OCI-LY3 (cell line): ENCODE data around the gene FABP1.

Experiments used
- H2AFZ ChIP-seq: fragments of 200-600, 300-600 bp; shearing (Covaris generic); 2 replicates; pipeline ENCODE4 v1.6.0; 2014; ENCODE audit warnings: antibody characterized with exemption, low read depth, low read length
- H3K27ac ChIP-seq: fragments of 200-600, 300-600 bp; sonication (generic); 2 replicates; pipeline ENCODE4 v1.5.1; 2014; ENCODE audit warnings: mild to moderate bottlenecking, low read length, moderate library complexity, mixed read lengths
- H3K27me3 ChIP-seq: fragments of 200-600, 300-600 bp; sonication (generic); 2 replicates; pipeline ENCODE4 v1.6.1; 2014; ENCODE audit warnings: low read depth, low read length, mixed read lengths
- H3K36me3 ChIP-seq: fragments of 200-600, 300-600 bp; sonication (generic); replicated peaks from 2 replicates; pipeline ENCODE3; 2014; ENCODE audit warnings: low read depth, low read length, mixed read lengths
- H3K4me1 ChIP-seq: fragments of 300-600, 200-600 bp; sonication (generic); 2 replicates; pipeline ENCODE4 v1.6.1; 2014; ENCODE audit warnings: low read length, mixed read lengths
- H3K4me2 ChIP-seq: fragments of 200-600, 300-600 bp; sonication (generic); 2 replicates; pipeline ENCODE4 v1.6.1; 2014; ENCODE audit warnings: low read length, mixed read lengths
- H3K4me3 ChIP-seq: fragments of 300-600, 200-600 bp; sonication (generic); 2 replicates; pipeline ENCODE4 v1.5.1; 2014; ENCODE audit warnings: antibody characterized with exemption, mild to moderate bottlenecking, low read length, moderate library complexity
- H3K79me2 ChIP-seq: fragments of 300-600, 200-600 bp; shearing (Covaris generic); 2 replicates; pipeline ENCODE4 v1.6.1; 2014; ENCODE audit warnings: mild to moderate bottlenecking, low read length, mixed read lengths
- H3K9ac ChIP-seq: fragments of 300-600, 200-600 bp; shearing (Covaris generic); 2 replicates; pipeline ENCODE4 v1.6.0; 2014; ENCODE audit warnings: mild to moderate bottlenecking, low read length, moderate library complexity
- H3K9me3 ChIP-seq: fragments of 200-600, 300-600 bp; shearing (Covaris generic); 2 replicates; pipeline ENCODE4 v1.6.1; 2014; ENCODE audit warnings: low read length, mixed read lengths; ENCODE audit not compliant: insufficient read depth
- H4K20me1 ChIP-seq: fragments of 200-600, 300-600 bp; sonication (generic); 2 replicates; pipeline ENCODE4 v1.6.1; 2016; ENCODE audit warnings: low read length, mixed read lengths; ENCODE audit not compliant: insufficient read depth
- EZH2phosphoT487 ChIP-seq: fragments of 200-600 bp; shearing (Covaris generic); IDR thresholded peaks from 2 replicates; pipeline ENCODE4 v1.6.1; 2018; ENCODE audit warnings: antibody characterized with exemption, mixed run types, low read depth
- TF ChIP-seq, protein P1 (sequence below): fragments of 200-600, 300-600 bp; sonication (generic); IDR thresholded peaks from 2 replicates; pipeline ENCODE4 v1.5.1; 2014; ENCODE audit warnings: antibody characterized with exemption, low read length, low read depth

FABP1 gene

GRCh38 chr2:88144914-88145497 is 17.1 kb upstream of the FABP1 start:
- H3K4me1 ChIP-seq = no peaks in the 10 kb centered on the region
- H3K4me3 ChIP-seq = no peak overlapping the region
- no peak overlapping the region for H3K27ac ChIP-seq
- H4K20me1 ChIP-seq = no peaks in the 10 kb centered on the region
- TF ChIP-seq, protein P1, sequence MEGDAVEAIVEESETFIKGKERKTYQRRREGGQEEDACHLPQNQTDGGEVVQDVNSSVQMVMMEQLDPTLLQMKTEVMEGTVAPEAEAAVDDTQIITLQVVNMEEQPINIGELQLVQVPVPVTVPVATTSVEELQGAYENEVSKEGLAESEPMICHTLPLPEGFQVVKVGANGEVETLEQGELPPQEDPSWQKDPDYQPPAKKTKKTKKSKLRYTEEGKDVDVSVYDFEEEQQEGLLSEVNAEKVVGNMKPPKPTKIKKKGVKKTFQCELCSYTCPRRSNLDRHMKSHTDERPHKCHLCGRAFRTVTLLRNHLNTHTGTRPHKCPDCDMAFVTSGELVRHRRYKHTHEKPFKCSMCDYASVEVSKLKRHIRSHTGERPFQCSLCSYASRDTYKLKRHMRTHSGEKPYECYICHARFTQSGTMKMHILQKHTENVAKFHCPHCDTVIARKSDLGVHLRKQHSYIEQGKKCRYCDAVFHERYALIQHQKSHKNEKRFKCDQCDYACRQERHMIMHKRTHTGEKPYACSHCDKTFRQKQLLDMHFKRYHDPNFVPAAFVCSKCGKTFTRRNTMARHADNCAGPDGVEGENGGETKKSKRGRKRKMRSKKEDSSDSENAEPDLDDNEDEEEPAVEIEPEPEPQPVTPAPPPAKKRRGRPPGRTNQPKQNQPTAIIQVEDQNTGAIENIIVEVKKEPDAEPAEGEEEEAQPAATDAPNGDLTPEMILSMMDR = no peak
- no peak for TF ChIP-seq EZH2phosphoT487
- H3K4me2 ChIP-seq = no peak overlapping the region
- peaks cover 8% of the 10 kb centered on the region; the same call in 1 of the 2 replicates for H3K9me3 ChIP-seq
- no peak overlapping the region for H2AFZ ChIP-seq
- H3K9ac ChIP-seq = no peak overlapping the region
- no peaks in the 10 kb centered on the region for H3K79me2 ChIP-seq
- peaks cover 8% of the 10 kb centered on the region; the same call in 1 of the 2 replicates for H3K27me3 ChIP-seq
- H3K36me3 ChIP-seq = no peaks in the 10 kb centered on the region

DNA sequence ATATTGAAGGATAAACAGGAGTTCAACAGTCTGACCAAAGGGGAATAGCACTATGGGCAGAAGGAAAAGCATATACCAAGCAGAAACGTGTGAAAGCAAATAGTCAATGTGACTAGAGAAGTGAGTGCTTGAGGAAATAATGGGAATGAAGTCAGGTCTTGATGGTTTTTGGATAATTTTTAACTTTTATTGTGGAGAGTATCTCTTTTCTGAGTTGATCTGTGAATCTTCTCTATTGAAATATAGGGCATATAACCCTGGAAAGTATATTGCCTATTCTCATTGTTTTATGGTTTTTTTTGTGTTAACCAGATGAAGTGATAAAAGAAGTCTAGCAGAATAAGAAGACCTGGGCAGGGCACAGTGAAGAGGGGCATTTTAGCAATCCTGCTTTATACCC is 16.4 kb upstream of the FABP1 start:
- no peak overlapping the region for H3K9ac ChIP-seq
- H3K4me3 ChIP-seq = no peak overlapping the region
- H3K27ac ChIP-seq = no peak overlapping the region
- H3K4me2 ChIP-seq = no peak overlapping the region
- no peak for TF ChIP-seq EZH2phosphoT487
- TF ChIP-seq, protein P1 = no peak
- peaks cover 14% of the 10 kb centered on the region; the same call in 1 of the 2 replicates for H3K27me3 ChIP-seq
- no peaks in the 10 kb centered on the region for H3K4me1 ChIP-seq
- H3K9me3 ChIP-seq = peaks cover 7% of the 10 kb centered on the region; the same call in 1 of the 2 replicates
- no peaks in the 10 kb centered on the region for H3K79me2 ChIP-seq
- no peak overlapping the region for H2AFZ ChIP-seq
- no peaks in the 10 kb centered on the region for H3K36me3 ChIP-seq
- H4K20me1 ChIP-seq = no peaks in the 10 kb centered on the region

DNA sequence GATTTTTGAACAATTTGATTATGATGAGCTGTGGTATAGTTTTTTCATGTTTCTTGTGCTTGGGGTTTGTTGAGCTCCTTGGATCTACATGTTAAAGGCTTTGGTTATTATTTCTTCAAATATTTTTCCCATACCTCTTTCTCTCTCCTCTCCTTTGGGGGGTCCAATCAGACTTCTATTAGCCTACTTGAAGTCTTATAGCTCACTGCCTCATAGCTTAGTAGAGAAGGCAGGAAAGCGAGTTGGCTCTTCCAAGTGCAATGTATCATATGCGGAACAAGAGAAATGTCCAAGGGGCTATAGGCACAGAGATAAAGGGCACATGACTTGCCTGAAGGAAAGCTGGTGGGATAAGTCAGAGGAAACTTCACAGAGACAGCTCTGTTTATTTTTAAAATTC is 14.1 kb upstream of the FABP1 start:
- no peaks in the 10 kb centered on the region for H3K9me3 ChIP-seq
- H2AFZ ChIP-seq = no peak overlapping the region
- no peak overlapping the region for H3K4me3 ChIP-seq
- H3K79me2 ChIP-seq = no peaks in the 10 kb centered on the region
- no peak overlapping the region for H3K27ac ChIP-seq
- H3K9ac ChIP-seq = no peak overlapping the region
- peaks cover 27% of the 10 kb centered on the region; the same call in 1 of the 2 replicates for H3K27me3 ChIP-seq
- H4K20me1 ChIP-seq = no peaks in the 10 kb centered on the region
- TF ChIP-seq, protein P1 = no peak
- no peak for TF ChIP-seq EZH2phosphoT487
- H3K4me1 ChIP-seq = no peaks in the 10 kb centered on the region
- H3K4me2 ChIP-seq = no peak overlapping the region
- H3K36me3 ChIP-seq = no peaks in the 10 kb centered on the region

GRCh38 chr2:88139804-88140203 is 11.9 kb upstream of the FABP1 start:
- no peak overlapping the region for H3K27ac ChIP-seq
- no peaks in the 10 kb centered on the region for H4K20me1 ChIP-seq
- H3K9me3 ChIP-seq = no peaks in the 10 kb centered on the region
- no peaks in the 10 kb centered on the region for H3K79me2 ChIP-seq
- no peak for TF ChIP-seq EZH2phosphoT487
- TF ChIP-seq, protein P1 = no peak
- no peaks in the 10 kb centered on the region for H3K36me3 ChIP-seq
- no peaks in the 10 kb centered on the region for H3K4me1 ChIP-seq
- H3K27me3 ChIP-seq = peaks cover 39% of the 10 kb centered on the region; the same call in 1 of the 2 replicates
- H2AFZ ChIP-seq = no peak overlapping the region
- H3K9ac ChIP-seq = no peak overlapping the region
- H3K4me3 ChIP-seq = no peak overlapping the region
- no peak overlapping the region for H3K4me2 ChIP-seq
